ENCODE data around the gene PPP1R10.

PPP1R10 gene

DNA sequence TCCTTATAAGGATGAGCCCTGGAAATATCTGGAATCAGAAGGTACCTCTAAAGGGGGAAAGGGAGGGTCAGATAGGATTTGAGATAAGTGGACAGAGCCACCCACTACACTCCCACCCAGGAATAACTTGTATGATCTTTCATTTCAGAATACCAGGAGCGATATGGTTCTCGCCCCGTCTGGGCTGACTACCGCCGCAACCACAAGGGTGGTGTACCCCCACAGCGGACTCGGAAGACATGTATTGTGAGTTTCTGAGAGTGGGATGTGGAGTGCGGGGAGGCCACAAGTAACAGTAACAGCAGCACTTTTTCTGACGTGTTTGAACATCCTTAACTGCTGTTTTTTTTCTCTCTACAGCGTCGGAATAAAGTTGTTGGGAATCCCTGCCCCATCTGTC lies 2.5 kb upstream of the PPP1R10 start:
- DNase-seq (ENCODE audit: low spot score) = no peak

DNA sequence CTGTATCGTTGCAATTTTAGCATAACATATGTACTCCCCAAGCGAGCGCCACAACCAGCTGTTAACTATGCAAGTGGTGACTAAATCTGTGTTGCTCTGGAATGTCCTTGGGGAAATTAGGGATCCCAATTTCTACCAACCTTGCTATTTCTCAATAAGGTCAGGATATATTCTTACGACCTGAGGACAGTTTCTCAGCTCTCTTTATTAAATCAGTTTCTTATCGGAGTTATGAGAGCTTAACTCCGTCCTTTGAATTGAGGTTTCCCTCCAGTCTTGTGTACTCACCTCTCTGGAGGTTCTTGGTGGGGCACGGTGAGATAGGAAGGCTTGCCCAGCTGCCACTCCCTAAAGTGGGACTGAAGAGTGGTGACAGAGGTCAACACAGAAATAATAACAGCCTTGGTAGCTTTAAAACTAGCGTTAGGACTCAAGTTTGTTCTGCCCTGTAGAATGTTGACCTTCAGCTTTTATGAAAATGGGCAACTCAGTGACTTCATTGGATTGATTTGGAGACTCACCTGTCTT lies 1.3 kb upstream of the PPP1R10 start:
- no peak for DNase-seq (ENCODE audit: low spot score)

DNA sequence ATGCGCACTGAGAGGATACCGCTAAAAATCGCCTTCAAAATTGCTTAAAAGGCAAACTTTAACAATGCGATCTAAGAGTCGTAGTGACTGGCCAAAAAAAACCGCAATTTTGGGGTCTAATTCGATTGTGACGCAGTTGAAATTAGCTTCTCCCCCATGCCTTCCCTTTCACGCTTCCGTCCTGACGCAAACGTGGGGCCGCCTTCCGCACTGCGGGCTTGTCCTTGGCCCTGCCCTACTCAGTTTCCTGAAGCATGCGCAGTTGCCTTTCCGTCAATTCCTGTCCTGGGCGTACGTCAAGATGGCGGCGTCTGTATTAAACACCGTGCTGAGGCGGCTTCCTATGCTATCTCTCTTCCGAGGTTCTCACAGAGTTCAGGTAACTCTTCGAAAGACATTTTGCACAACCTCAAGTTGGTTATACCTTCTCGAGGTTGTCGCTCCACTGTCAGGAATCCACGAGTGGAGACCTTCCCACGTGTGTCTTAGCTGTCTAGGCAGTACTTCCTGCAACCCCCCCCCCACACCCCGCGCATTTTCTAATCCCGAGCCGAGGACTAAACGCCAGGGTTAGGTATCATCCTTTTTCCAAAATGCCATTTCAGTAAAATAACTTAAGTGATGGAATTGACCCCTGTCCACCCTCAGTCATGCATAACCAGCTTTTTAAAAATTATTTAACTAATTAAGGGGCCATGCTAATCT lies 674 bp upstream of the PPP1R10 start, which contains the start of gene MRPS18B:
Gene MRPS18B, plus strand, starts transcription at position 276 of the 705 bp plus-strand sequence. Its CDS starts 26 bp downstream, at position 302.
- DNase-seq (ENCODE audit: low spot score) = peak; percentile 95

DNA sequence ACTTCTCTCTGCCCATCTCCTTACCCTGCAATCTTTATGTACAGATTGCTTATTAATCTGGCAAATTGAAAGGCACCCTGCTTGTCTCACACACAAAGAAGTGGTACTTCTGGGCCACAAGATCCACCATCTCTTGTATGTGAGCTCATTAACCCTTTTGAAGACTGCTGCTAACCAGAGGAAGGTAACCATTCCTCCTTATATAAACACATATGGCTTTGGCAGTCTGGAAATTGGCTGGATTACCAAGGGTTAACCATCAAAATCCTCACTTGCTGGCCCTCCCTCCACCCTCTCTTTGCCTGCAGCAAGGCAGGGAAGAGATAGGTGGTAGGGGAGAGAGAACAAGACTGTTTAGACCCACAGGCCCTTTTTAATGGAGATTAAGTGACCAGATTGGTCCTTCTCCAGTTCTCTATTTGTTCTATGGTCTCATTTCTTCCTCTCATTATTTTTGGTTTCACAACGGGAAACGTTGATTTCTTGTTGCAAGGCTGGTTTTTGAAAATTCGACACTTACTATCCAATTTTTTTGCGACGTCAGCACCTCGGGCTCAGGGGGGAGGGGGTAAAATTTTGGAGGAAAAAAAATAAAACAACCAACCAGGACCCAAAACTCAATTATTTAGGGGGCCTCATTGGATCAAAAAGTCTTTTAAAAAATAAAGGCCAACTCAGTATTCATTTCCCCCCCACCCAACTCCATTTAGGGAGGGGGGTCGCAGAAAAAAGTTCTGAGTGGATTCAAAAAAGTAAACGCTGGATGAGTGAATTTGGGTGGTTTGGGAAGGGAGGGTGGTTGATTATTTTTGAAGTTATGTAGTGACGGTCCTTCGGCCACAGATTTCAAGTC lies 859 bp downstream of the PPP1R10 start:
- DNase-seq (ENCODE audit: low spot score) = no peak

DNA sequence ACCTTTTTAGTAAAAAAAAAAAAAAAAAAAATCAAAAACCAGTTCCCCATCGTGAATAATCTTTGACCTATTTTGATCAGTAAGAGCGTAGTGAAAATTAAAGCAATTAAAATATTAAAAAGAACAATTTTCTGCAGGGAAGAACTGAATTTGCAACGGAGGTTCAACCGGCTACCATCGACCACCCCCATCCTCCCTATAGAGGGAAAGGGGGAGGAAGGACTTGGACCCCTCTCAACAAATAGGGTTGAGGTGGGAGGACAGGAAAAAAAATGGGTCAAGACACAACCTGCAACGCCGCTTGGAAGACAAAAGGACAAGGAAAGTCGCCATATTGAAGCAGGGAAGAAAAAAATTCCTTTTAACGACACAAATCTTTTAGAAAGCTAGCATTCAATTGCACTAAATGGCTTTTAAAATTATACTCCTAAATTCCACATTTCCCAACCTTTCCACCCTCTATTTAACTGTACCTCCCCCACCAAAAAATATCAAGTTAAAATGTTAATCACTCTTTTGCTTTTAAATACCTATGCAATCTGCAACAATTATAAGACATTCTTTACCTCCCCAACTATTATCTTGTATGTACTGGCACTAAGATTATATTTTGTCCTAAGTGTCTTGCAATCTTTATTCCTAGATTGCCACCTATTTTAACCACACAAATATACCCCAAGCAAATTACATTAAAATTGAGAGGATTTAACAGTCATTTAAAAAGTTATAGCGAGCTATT lies 1.7 kb downstream of the PPP1R10 start:
- DNase-seq (ENCODE audit: low spot score) = peak; percentile 78

DNA sequence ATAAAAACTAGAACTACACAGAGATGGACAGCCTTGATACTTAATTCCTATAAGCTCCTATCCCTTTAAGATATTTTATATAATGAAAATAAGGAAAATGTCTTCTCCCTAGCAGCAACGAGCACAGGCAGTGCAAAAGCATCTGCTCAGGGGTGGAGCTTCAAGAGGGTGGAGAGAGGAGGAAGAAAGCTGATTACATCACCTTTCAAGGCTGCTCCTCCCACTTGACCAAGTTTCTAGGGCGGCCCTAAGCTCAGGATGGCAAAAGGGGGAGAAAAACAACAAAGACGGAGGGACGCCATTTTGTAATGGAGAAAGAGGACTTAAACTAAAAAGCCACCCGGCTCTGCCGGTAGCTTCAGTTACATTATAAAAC lies 2.2 kb downstream of the PPP1R10 start:
- peak; percentile 84 for DNase-seq (ENCODE audit: low spot score)

DNA sequence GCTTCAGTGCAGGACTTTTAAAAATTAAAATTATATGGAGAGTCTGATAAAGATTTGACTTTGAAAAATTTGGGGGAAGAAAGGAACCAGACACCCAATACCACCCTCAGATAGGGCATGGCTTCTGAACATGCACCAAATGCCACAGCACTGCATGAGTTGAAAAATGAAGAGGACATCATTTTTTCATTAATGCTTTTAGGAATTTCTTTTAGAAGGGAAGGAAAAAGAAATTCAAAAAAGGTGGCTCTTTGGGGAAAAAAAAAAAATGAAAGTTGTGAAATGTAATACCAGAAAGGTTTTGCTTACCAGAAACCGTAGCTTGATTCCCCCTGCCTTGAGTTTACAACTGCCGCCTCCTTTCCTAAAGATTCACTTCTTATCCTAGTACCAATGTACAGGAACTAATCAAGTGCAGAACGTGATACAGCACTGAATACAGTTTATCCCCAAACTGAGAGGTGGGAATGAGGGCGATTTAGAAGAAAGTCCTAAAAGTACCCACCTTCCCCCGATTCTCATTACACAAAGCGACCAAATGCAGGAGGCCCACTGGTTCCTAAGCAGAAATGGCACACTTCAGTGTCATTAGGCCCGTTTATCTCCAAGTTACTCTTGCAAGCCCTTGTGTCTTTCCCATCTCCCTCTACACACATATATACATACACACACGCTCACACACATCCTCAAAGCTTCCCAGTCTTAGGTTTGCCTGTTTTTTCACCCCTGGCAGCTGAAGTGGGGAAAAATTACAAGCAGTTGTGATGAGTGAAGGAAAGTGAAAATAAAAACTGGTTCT lies 2.8 kb downstream of the PPP1R10 start:
- DNase-seq (ENCODE audit: low spot score) = no peak

DNA sequence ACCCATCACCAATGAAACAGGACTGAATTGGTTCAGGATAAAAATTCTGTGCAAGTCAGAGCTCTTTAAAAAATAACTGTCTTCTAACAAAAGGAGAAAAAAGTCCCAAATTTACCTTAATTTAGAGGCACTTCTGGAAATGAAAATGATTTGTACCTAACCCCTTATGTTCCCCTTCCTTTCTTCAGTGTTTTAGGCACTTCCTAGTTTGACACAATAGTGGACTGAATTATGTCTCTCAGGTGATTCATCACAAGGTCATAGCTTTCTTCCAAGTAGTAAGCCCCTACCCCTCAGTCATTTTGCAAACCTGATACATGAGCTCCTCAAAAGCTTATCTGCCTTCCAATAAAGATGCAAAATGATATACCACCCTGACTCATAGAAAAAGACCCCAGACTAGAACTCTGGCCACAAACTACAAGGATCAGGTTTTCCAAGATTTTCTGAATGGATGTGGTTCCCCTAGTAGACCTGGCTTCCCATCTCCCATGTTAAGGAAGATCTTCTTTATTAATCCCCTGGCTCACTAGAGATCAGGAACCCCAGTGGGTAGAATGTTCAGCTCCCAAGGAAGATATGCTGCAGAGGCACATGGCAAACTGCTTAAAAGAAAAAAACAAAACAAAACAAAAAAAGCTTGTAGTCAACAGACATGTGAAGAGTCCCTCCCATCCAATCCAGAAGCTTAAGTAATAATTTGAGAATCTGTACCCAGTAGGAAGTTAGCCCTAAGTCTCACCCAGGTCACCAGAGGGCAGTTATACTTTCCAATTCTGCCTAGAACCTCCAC lies 3.6 kb downstream of the PPP1R10 start:
- DNase-seq (ENCODE audit: low spot score) = no peak

DNA sequence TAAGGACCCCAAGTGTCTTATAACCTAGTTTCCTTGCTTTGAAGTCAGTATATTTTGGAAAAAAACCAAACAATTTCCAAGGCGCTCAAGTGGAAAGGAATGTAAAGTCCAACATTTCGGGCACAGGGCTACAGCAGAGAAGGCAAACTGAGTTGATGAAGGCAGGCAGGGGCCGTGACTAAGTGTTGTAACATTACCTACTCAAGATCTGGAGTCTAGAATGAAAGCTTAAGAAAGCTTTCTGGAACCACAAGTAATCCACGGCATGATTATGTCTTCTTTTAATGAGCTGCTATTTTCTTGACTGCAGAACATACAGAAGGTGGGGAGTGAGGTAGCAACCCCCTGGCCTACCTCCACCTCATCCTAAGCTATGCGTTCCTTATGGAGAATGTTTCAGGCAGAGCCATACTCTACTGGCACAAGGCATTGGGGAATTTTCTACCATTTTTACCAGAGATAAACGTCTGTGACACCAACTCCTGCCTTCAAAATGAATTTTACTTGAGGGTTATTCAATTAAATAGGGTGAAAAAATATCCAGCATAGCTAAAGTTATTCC lies 4.3 kb downstream of the PPP1R10 start:
- DNase-seq (ENCODE audit: low spot score) = no peak

DNA sequence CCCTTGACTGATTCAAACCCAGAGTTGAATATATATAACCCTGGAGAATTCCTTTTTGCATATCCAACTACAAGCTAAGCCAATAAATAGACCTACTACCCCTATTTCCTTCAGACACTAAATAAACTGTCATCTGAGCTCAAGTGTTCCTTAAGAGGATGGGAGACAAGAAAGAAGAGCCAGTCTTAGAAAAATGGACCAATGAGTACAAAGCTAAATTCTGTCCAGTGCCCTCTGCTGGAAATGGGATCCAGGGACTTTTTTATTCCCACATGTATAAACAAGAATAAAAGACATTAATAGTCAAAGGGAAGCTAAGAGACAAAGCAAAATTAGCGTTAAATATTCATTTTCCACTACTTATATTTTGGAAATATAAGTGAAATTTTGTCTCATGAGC lies 4.8 kb downstream of the PPP1R10 start:
- no peak for DNase-seq (ENCODE audit: low spot score)

DNA sequence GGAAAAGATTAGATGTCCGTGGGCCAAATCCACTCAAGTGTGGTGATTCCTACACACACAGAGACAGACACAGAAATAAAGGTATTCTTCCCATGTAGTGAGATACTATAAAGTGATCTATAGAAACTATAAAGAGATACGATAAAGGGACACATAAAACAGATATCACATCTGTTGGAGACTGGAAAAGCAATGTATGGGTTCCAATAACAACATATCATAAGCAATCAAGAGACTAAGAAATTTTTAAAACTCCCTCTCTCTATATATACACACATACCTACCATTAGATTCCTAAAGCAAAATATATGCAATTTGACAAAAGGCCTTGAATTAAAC lies 5.2 kb downstream of the PPP1R10 start:
- DNase-seq (ENCODE audit: low spot score) = no peak

DNA sequence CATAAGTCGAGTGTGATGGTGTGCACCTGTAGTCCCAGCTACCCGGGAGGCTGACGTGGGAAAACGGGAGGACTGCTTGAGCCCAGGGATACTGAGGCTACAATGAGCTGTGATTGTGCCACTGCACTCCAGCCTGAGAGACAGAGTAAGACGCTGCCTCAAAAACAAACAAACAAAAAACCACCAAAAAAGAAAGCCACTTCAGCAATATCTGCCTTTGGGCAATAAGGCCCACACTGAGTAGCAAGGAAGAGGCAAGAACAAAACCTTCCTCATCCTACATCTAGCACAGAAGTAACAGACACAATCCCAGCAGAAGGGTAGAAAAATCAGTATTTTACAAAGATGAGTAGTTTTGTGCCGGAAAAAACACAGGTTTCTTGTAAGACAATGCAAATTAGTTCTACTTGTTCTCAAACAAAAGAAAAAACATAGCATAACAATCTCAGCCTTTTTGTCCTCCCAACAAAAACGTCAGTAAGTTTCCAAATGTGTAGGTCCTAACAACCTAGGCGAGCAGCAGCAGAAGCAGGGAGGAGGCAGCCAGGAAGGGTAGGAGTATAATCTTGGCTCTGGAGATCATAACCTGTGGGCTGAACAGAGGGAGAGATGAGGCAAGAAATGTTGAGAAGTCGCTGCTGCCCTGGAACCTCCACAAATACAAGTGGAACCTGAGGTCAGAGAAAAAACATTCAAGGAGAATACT lies 5.7 kb downstream of the PPP1R10 start:
- no peak for DNase-seq (ENCODE audit: low spot score)

DNA sequence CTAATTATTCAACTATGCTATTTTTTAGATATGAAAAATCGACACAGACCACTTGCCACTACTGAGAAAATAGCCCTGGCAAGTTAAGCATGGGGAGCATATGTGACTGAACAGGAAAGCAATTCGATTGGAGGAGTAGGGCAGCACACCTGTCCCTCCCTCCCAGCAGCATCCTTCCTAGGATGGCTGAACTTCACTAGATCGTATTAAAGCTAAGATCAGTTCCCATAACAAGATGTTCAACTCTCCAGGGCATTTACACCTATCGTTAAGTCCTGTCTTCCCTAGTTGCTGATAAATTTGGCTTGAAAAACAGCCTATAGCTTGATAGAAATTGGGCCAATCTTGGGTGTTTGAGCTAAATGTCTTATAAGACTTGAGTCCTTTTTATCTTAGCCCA lies 7.0 kb downstream of the PPP1R10 start:
- no peak for DNase-seq (ENCODE audit: low spot score)

DNA sequence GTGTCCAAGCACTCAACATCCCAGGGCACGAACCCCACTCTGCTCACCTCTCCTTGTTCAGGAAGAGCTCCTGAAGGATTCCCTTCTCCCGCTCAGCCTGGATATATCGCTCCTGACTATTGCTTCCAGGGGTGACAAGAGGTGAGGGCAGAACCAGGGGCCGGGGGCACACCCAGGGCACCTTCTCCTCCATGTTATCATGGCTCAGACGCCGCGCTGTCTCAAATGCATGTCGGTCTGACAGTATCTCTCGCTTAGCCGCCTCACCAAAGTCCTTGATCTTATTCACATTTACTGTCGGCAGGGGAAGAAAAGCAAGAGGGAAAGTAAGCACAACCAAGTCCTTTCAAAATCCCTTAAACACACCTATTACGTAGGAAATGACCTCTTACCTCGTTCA lies 13.1 kb downstream of the PPP1R10 start:
- DNase-seq (ENCODE audit: low spot score) = no peak

DNA sequence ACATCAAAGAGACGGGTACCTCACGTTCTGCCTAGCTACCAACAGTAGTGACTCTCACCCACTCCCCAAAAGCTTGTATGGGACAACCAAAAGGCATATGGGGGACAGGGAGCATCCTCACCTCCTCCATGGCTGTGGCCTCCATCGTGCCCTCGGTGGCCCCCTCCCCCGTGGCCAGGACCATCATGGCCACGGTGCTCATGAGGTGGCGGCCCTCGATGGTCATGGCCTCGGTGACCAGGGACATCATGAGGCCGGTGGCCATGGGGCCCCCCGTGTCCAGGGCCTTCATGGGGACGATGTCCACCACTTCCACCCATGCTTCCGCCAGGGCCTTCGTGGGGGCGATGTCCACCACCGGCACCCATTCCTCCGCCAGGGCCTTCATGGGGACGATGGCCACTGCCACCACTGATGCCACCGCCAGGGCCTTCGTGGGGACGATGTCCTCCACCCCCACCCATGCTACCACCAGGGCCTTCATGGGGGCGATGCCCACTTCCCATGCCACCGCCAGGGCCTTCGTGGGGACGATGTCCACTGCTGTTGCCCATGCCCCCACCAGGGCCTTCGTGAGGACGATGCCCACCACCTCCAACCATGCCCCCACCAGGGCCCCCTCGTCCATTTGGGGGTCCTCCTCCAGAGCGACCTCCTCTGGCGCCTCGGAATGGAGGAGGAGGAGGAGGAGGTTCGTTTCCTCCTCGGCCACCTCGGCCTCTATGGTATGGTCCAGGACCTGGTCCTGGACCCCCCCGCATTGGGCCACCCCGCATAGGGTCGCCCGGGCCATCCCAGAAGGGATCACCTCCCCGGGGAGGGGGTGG lies 15.0 kb downstream of the PPP1R10 start:
- no peak for DNase-seq (ENCODE audit: low spot score)

DNA sequence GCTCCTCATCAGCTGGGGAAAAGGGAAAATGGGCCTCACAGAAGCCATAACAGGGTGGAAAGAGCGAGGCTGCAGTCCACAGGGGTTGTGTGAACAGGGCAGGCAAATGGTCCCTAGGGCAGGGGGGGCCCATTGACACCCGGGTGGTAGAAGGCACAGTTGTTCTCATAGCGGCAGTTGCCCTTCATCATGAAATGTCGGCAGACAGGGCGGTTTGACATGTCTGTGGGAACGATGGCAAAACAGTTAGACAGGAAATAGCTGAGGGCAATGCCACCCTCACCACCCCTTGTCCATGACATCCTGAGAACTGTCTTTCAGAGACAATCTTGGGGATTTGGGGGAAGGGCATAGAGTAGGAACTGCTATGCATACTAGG lies 15.6 kb downstream of the PPP1R10 start:
- DNase-seq (ENCODE audit: low spot score) = no peak

DNA sequence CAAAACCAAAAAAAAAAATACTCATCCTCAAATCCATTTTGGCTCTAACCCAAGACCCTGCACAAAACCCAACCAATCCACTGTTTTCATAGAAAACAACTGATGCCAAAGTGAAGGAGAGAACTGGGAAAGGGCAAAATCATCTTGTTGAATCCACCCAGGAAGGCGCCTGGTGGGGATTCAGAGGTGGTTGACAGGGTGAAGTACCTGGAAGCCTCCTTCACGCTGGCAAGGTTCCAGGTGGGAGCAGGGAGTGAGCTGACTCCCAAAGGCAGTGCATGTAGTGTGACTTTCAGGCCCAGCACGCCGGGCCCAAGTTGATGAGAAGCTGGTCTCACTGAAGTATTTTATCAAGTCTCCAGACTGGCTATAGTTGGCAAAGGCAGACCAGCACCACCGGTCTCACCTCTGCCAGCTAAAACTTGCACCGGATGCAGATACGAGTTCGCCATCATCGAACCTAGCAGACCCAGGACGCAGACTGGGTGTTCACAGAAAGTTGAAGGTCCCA lies 16.5 kb downstream of the PPP1R10 start:
- no peak for DNase-seq (ENCODE audit: low spot score)

DNA sequence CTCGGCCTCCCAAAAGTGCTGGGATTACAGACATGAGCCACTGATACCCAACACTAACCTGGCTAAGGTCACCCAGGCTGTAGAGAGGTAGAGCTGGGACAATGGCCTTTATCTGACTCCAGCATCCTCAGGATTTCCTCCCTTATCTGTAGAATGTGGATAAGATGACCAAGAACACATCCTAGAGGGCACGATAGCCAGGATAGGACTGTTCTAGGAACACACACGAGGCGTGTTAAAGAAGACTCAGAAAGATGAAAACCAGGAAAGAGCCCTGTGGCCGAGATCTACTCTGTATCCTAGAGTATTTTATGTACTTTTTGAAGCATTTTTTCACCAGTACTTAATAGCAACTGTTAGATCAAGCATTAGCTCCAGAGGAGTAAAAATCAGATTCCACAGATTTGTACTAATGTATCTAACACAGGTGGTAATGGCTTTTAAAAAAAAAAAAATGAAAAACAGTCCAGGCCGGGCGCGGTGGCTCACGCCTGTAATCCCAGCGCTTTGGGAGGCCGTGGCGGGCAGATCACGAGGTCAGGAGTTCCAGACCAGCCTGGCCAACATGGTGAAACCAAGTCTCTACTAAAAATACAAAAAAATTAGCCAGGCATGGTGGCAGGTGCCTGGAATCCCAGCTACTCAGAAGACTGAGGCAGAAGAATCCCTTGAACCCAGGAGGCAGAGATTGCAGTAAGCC lies 17.3 kb downstream of the PPP1R10 start:
- no peak for DNase-seq (ENCODE audit: low spot score)

Data from left forelimb (tissue), 1 donor.